GM10248 (cell line): ENCODE results near the gene SLC43A2.

Experiments used
- CTCF ChIA-PET: fragments of 300-600 bp; sonication (Branson Sonifier 250); formaldehyde crosslinking; extraction: SDS; loops from one replicate; lab custom pipeline; 2021; ENCODE audit warnings: antibody characterized with exemption; lab: Yijun Ruan, JAX
- POLR2A ChIA-PET: fragments of 350-650 bp; sonication (Branson Sonifier 250); formaldehyde crosslinking; extraction: SDS; loops from one replicate; lab custom pipeline; 2020; ENCODE audit warnings: antibody characterized with exemption; lab: Yijun Ruan, JAX
- DNase-seq: peaks from one replicate; pipeline ENCODE4 v3.0.0; 2012; ENCODE audit errors: extremely low spot score
- TF ChIP-seq, protein P1 (sequence below): IDR thresholded peaks from 2 replicates; pipeline ENCODE4 v1.5.1; 2012; ENCODE audit warnings: mild to moderate bottlenecking, low read depth; ENCODE audit errors: extremely low read depth, missing control alignments, control extremely low read depth

The SLC43A2 gene

DNA sequence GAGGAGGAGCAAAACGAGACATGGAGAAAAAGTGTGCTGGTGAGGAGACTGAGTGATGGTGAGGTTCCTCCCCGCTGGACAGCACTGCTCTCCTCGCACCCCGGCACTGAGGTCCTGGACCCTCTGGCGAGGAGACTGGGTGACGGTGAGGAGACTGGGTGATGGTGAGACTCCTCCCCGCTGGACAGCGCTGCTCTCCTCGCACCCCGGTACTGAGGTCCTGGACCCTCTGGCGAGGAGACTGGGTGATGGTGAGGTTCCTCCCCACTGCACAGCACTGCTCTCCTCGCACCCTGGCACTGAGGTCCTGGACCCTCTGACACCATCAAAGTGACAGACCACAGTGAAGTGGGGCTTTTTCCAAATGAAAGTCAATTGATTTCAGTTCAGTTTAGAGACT is 76.9 kb downstream of the SLC43A2 start:
- POLR2A ChIA-PET = no interaction called here
- TF ChIP-seq, protein P1, sequence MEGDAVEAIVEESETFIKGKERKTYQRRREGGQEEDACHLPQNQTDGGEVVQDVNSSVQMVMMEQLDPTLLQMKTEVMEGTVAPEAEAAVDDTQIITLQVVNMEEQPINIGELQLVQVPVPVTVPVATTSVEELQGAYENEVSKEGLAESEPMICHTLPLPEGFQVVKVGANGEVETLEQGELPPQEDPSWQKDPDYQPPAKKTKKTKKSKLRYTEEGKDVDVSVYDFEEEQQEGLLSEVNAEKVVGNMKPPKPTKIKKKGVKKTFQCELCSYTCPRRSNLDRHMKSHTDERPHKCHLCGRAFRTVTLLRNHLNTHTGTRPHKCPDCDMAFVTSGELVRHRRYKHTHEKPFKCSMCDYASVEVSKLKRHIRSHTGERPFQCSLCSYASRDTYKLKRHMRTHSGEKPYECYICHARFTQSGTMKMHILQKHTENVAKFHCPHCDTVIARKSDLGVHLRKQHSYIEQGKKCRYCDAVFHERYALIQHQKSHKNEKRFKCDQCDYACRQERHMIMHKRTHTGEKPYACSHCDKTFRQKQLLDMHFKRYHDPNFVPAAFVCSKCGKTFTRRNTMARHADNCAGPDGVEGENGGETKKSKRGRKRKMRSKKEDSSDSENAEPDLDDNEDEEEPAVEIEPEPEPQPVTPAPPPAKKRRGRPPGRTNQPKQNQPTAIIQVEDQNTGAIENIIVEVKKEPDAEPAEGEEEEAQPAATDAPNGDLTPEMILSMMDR = no peak
- no peak for DNase-seq
- CTCF ChIA-PET = interaction anchor here (1.6 kb wide), 1 partner anchor 18 kb away, joined by 5 read pairs; no protein-coding TSS in a partner anchor

GRCh38 chr17:1548032-1548431 is 80.6 kb downstream of the SLC43A2 start:
- no peak for DNase-seq
- ChIA-PET CTCF (interaction anchor here (1.3 to 1.6 kb wide), 2 partner anchors 15 to 26 kb away, joined by 5 to 6 read pairs; no protein-coding TSS in a partner anchor), POLR2A (no interaction called here)
- TF ChIP-seq, protein P1 = no peak

GRCh38 chr17:1546292-1546922 is 82.2 kb downstream of the SLC43A2 start:
- TF ChIP-seq, protein P1 = no peak
- POLR2A ChIA-PET = no interaction called here
- CTCF ChIA-PET = interaction anchor here (0.9 to 2.1 kb wide), 2 partner anchors 13 to 28 kb away, joined by 4 to 5 read pairs; no protein-coding TSS in a partner anchor
- DNase-seq = no peak

DNA sequence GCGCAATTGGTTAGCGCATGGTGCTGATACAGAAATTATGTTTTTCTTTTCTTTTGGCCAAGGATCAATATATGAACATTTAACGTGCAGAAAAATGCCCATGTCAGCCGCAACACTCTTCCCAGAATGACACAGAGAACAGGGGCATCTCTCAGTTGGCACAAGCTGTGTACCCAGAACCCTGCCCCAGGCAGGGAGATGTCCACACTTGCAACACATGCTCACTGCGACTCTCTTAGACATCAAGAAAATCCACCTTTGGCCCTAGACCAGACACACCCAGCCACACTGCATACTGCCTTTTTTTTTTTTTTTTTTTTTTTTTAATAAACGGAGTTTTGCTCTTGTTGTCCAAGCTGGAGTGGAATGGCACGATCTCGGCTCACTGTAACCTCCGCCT is 83.0 kb downstream of the SLC43A2 start:
- CTCF ChIA-PET = interaction anchor here (2.1 kb wide), 1 partner anchor 29 kb away, joined by 4 read pairs; no protein-coding TSS in a partner anchor

DNA sequence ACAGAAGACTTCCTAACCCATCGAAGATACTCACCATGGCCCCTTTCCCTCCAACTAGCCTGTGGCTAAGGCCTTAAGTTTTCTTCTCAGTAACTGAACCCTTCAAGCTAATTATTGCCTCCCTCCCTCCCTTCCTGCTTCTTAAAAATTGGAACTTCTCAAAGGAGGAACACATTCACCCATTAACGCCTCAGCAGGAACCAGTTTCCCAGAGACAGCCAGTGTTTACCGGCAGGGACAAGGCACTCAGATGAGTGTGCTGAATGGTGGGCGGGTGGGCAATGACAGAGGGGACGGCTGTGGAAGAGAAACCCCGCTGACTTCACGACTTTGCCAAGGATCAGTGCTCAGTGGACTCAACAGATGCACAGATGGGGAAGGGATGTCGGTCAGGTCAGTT is 86.3 kb downstream of the SLC43A2 start:
- POLR2A ChIA-PET = no interaction called here
- DNase-seq = no peak
- CTCF ChIA-PET = interaction anchor here (1.6 to 2.1 kb wide), 2 partner anchors 10 to 88 kb away, joined by 3 to 9 read pairs; no protein-coding TSS in a partner anchor
- TF ChIP-seq, protein P1 = no peak

More for the DNA sequence above, 83.0 kb downstream of the SLC43A2 start:
- TF ChIP-seq, protein P1 = no peak
- DNase-seq = no peak
- POLR2A ChIA-PET = no interaction called here

GRCh38 chr17:1541367-1541904 is 87.2 kb downstream of the SLC43A2 start:
- TF ChIP-seq, protein P1 = no peak
- DNase-seq = no peak
- ChIA-PET POLR2A (no interaction called here), CTCF (interaction anchor here (2.1 kb wide), 1 partner anchor 9 kb away, joined by 9 read pairs; no protein-coding TSS in a partner anchor)
